ENCODE data around the gene TBATA. TPM values are rescaled to one million over a fixed set of nuclear protein-coding genes. Genes with fewer than 3 reads are reported as not detected.

TBATA gene
- polyA plus RNA-seq, 1 experiment = not detected

DNA sequence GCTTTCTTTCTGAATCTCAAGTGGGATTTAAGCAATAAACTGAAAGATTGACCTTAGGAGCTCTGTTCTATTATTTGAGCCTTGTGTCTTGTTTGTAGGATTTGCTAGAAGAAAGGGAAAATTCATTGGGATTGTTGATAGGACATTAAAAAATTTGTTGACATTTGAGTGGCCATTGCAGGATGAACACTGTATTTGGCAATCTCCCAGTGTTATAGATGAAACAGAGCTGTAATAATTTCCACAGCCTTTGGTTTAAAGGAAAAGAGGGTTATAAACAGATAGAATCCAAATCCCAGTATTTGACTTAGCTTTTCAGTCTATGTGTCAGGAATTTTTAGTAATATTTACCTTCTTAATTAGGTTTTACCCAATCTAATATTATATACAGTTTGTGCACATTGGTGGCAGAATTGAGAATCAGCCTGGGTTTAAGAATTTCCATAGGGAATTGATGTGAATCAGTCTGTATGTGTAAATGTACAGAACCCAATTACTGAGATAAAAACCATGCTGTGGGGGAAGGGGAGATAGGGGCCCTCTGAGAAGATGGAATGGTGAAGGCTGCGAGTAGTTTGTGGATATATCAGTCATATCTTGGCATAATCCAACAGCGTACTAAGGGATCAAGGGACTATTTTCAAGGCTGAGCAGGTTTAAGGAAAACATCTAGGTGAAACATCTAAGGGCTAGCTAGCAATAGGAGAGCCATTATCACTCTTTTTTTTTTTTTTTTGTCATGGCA is 37.1 kb upstream of the TBATA start:
- Histone ChIP-seq H3K36me3 (ENCODE audit: control insufficient read depth, insufficient read depth, low read length) (peaks cover 6% of the 10 kb centered on the region; the same call in 1 of the 2 replicates), H3K27me3 (ENCODE audit: control insufficient read depth, insufficient read depth, low read length) (no peaks in the 10 kb centered on the region), H3K4me3 (ENCODE audit: low read depth, low read length) (no peak overlapping the region)
- ChIA-PET CTCF (interaction anchor here (1.3 to 2.3 kb wide), 3 partner anchors 11 to 57 kb away, joined by 3 to 6 read pairs (median 5); no protein-coding TSS in a partner anchor), POLR2A (no interaction called here)
- TF ChIP-seq, protein P1, sequence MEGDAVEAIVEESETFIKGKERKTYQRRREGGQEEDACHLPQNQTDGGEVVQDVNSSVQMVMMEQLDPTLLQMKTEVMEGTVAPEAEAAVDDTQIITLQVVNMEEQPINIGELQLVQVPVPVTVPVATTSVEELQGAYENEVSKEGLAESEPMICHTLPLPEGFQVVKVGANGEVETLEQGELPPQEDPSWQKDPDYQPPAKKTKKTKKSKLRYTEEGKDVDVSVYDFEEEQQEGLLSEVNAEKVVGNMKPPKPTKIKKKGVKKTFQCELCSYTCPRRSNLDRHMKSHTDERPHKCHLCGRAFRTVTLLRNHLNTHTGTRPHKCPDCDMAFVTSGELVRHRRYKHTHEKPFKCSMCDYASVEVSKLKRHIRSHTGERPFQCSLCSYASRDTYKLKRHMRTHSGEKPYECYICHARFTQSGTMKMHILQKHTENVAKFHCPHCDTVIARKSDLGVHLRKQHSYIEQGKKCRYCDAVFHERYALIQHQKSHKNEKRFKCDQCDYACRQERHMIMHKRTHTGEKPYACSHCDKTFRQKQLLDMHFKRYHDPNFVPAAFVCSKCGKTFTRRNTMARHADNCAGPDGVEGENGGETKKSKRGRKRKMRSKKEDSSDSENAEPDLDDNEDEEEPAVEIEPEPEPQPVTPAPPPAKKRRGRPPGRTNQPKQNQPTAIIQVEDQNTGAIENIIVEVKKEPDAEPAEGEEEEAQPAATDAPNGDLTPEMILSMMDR (IDR thresholded peaks at IDR 0.05; ENCODE audit: insufficient read depth, low read depth, low read length) = no peak
- no peak for DNase-seq (ENCODE audit: low read depth)

DNA sequence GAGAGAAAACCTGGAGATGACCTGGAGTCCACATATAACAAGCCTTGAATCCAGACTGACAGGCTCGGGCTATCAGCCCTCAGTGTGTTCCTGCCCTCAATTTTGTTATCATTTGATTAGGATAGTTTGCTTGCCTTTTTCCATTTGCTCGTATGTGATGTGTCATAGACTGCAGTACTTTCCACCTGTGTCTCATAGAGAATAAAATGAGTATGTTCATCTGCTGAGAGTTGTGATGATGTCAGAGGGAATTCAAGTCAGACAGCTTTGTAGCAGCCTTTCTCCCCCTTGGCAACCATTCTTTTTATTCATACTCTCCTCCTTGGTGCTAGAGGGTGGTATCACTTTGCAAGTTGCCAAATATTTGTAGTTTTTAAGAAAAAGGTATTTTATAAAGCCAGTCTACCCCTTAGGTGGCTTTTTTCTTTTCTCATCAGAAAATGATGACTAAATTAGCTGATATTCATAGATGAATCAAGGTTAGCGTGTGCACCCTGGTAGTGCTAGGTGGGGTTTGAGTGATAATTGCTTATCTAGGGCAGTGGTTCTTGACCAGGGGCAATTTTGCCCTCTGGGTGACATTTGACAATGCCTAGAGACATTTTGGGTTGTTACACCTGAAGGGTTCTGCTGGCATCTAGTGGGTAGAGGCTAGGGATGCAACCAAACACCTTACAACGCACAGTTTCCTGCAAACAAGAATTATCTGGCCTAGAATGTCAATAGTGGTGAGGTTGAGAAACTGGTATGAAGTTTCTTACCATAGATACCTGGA is 36.0 kb upstream of the TBATA start:
- ChIA-PET POLR2A (no interaction called here), CTCF (interaction anchor here (0.7 to 2.3 kb wide), 4 partner anchors 11 to 416 kb away, joined by 3 to 6 read pairs (median 4); no protein-coding TSS in a partner anchor)
- Histone ChIP-seq H3K36me3 (ENCODE audit: control insufficient read depth, insufficient read depth, low read length) (peaks cover 6% of the 10 kb centered on the region; the same call in 1 of the 2 replicates), H3K4me3 (ENCODE audit: low read depth, low read length) (no peak overlapping the region), H3K27me3 (ENCODE audit: control insufficient read depth, insufficient read depth, low read length) (no peaks in the 10 kb centered on the region)
- TF ChIP-seq, protein P1 (IDR thresholded peaks at IDR 0.05; ENCODE audit: insufficient read depth, low read depth, low read length) = no peak
- DNase-seq (ENCODE audit: low read depth) = no peak

DNA sequence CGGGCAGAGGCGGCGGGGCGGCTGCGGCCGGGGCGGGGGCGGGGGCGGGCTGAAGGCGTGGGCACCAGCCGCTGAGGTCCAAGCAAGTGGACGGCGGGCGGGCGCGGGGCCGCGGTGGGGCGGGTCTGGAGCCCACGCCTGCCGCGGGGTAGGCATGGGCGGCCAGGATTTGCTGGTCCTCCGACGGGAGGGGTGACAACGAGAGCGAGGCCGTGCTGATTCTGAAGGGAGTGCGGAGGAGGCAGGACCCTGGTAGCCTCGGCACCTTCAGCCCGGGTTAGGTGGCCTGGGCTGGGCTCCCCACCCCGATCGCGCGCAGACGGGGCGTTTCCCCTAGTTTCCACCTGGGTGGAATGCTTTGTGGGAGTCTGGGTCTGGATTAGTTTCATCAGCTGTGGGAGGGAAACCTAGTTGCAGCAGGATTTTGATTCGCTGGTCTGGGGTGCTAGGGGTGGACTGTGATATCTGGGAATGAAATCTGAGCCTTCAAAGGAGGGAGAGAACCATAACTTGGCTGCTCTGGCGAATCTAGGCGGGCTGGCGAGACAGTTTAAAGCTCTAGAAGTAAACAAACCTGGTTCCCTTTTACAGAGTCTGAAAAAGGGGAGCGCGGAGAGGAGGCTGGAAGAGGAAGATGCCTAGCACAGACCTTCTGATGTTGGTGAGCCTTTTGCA is 31.2 kb upstream of the TBATA start:
- TF ChIP-seq, protein P1 (IDR thresholded peaks at IDR 0.05; ENCODE audit: insufficient read depth, low read depth, low read length) = 0 out of 2 replicates have a peak, but pooled peaks have one; percentile 8
- H3K27me3 ChIP-seq (ENCODE audit: control insufficient read depth, insufficient read depth, low read length) = peaks cover 7% of the 10 kb centered on the region; the same call in 1 of the 2 replicates
- H3K4me3 ChIP-seq (ENCODE audit: low read depth, low read length) = peak overlapping the region; percentile 55
- CTCF ChIA-PET = interaction anchor here (0.7 to 3.0 kb wide), 18 partner anchors 10 to 425 kb away, joined by 3 to 26 read pairs (median 4); partner anchors contain the start of gene PCBD1
- H3K36me3 ChIP-seq (ENCODE audit: control insufficient read depth, insufficient read depth, low read length) = peaks cover 2% of the 10 kb centered on the region; the same call in 1 of the 2 replicates
- DNase-seq (ENCODE audit: low read depth) = peak; percentile 70
- POLR2A ChIA-PET = no interaction called here

DNA sequence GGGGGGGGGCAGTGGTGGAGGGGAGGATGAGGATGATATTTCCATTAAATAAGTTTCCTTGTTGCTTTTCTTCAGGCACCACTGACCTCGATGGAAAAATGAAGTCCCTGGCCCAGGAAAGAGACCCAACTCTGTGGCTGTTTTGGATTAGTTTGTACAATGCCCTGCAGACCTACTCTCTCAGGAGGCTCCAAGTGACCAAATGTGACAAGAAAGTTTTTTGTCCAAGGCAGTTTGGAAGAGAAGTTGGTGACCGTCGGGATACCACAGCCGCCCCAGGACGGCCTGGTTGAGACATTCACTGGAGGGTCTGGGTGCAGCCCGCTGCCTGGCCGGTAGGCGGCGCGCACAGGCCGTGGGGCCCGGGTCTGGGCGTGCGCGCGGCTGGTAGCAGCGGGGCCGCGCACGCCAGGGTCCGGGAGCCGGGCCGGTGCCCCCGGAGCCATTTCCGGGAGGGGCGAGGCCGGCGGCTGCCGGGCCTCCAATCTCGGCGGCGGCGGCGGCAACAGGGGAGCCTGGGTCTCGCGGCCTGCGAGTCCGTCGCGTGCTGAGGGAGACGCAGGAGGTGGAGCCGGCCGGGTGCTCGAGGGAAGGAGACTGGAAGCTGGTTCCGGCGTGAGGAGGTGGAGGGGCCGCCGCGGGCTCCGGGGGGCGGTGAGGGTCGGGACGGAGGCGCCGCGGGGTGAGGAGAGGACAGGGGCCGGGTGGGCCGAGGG is 30.5 kb upstream of the TBATA start, which contains the start of gene SGPL1:
TSS of gene SGPL1 (plus strand) at position 445 of the 716 bp plus-strand sequence. CDS start 906 bp downstream, outside the sequence.
- ChIA-PET CTCF (interaction anchor here (0.7 to 3.0 kb wide), 19 partner anchors 9 to 425 kb away, joined by 3 to 26 read pairs (median 5); partner anchors contain the start of gene PCBD1), POLR2A (interaction anchor here (0.7 kb wide), 1 partner anchor 223 kb away, joined by 3 read pairs; no protein-coding TSS in a partner anchor)
- no peak for DNase-seq (ENCODE audit: low read depth)
- H3K4me3 ChIP-seq (ENCODE audit: low read depth, low read length) = peak within 1 kb of the TSS; percentile 55
- H3K36me3 ChIP-seq (ENCODE audit: control insufficient read depth, insufficient read depth, low read length) = peaks cover 2% of the 10 kb centered on the region; the same call in 1 of the 2 replicates
- H3K27me3 ChIP-seq (ENCODE audit: control insufficient read depth, insufficient read depth, low read length) = peaks cover 7% of the 10 kb centered on the region
- TF ChIP-seq, protein P1 (IDR thresholded peaks at IDR 0.05; ENCODE audit: insufficient read depth, low read depth, low read length) = peak; percentile 86

Measured in BJ (cell line).